HepG2 (cell line): Measurements from ENCODE around the gene POLRMT. TPM values are rescaled to one million over a fixed set of nuclear protein-coding genes. Genes with fewer than 3 reads are reported as not detected.

Source experiments
- BCLAF1 ChIP-seq: fragments of 450-650 bp; IDR thresholded peaks from 2 replicates; pipeline ENCODE4 v1.6.1; 2017; ENCODE audit warnings: mild to moderate bottlenecking
- GATAD2A ChIP-seq: IDR thresholded peaks from 2 replicates; pipeline ENCODE4 v1.6.1; 2016
- GZF1 ChIP-seq: sonication (generic); formaldehyde crosslinking; IDR thresholded peaks from 2 replicates; pipeline ENCODE4 v1.5.1; 2020; ENCODE audit warnings: mild to moderate bottlenecking, missing genetic modification reagents
- HINFP ChIP-seq: sonication (generic); formaldehyde crosslinking; IDR thresholded peaks from 2 replicates; pipeline ENCODE4 v1.4.0; 2020; ENCODE audit warnings: low read depth, mild to moderate bottlenecking, missing genetic modification reagents
- IRF1 ChIP-seq: sonication (generic); formaldehyde crosslinking; IDR thresholded peaks from 2 replicates; pipeline ENCODE4 v1.4.0; 2020; ENCODE audit warnings: low read depth, mild to moderate bottlenecking, missing genetic modification reagents
- KMT2A ChIP-seq: sonication (generic); formaldehyde crosslinking; IDR thresholded peaks from 2 replicates; pipeline ENCODE4 v1.4.0; 2020; ENCODE audit warnings: missing genetic modification reagents
- MIER2 ChIP-seq: IDR thresholded peaks from 2 replicates; pipeline ENCODE4 v1.6.1; 2016; ENCODE audit warnings: missing biosample characterization, missing genetic modification reagents
- PAXIP1 ChIP-seq: sonication (generic); formaldehyde crosslinking; conservative IDR thresholded peaks from 2 replicates; pipeline ENCODE4 v1.4.0; 2020; ENCODE audit warnings: mild to moderate bottlenecking, missing genetic modification reagents, moderate library complexity
- PHF8 ChIP-seq: sonication (generic); formaldehyde crosslinking; IDR thresholded peaks from 2 replicates; pipeline ENCODE4 v1.5.0; 2020; ENCODE audit warnings: missing genetic modification reagents
- PRDM10 ChIP-seq: sonication (generic); formaldehyde crosslinking; IDR thresholded peaks from 2 replicates; pipeline ENCODE4 v1.4.0; 2020; ENCODE audit warnings: low read depth, missing genetic modification reagents
- SAP130 ChIP-seq: IDR thresholded peaks from 2 replicates; pipeline ENCODE4 v1.6.1; 2016; ENCODE audit warnings: low read depth
- THAP9 ChIP-seq: sonication (generic); formaldehyde crosslinking; IDR thresholded peaks from 2 replicates; pipeline ENCODE4; 2020; ENCODE audit warnings: missing genetic modification reagents, mild to moderate bottlenecking, borderline replicate concordance
- ZKSCAN5 ChIP-seq: sonication (generic); formaldehyde crosslinking; IDR thresholded peaks from 2 replicates; pipeline ENCODE4 v1.5.1; 2020; ENCODE audit warnings: mild to moderate bottlenecking, missing genetic modification reagents
- polyA plus RNA-seq, 8 experiments: library from polyadenylated mRNA; depleted of rRNA in 3 of 8; stranded (reverse) in 7 of 8; unstranded in 1 of 8; fragments of >200 nt; fragmentation: Illumina TruSeq in 4 of 8; extraction: Trizol in 4 of 8; gene quantifications; 2 replicates each; pipeline versions ENCODE4 v1.2.1 to v1.2.3, GENCODE V29; 2011 to 2016; ENCODE audit warnings: low read depth in 4 of 8, missing spikeins in 1 of 8, mixed read lengths in 1 of 8; ENCODE audit not compliant: insufficient read depth in 1 of 8
- total RNA-seq, 5 experiments: library from RNA; depleted of rRNA; stranded (reverse); fragments of >200 nt; fragmentation: Illumina TruSeq; extraction: Trizol; gene quantifications; 2 replicates each; pipeline ENCODE4 v1.2.3, GENCODE V29; 2016; ENCODE audit warnings: low read depth in 1 of 5

The POLRMT gene
- total and polyA plus RNA-seq, 2 of the 13 experiments (the other 11 are each of a cell fraction or from before 2014, with no cell fraction given) = 78.0 to 101 TPM

- TF ChIP-seq ZKSCAN5 (CRISPR knock-in tag) (no peak), PHF8 (CRISPR knock-in tag) (peak; percentile 58), BCLAF1 (no peak), HINFP (CRISPR knock-in tag) (peak; percentile 48; the same call in 1 of the 2 replicates), THAP9 (CRISPR knock-in tag) (no peak), MIER2 (no peak), IRF1 (CRISPR knock-in tag) (no peak), SAP130 (CRISPR knock-in tag) (peak; percentile 79), KMT2A (no peak), GATAD2A (CRISPR knock-in tag) (no peak), PRDM10 (CRISPR knock-in tag) (no peak), PAXIP1 (0 out of 2 replicates have a peak, but pooled peaks have one; percentile 17), GZF1 (CRISPR knock-in tag) (no peak)
These were observed 29.0 kb upstream of the POLRMT start (continued) for GRCh38 chr19:662207-662961.
